Osteoblast (primary cell): ENCODE results near the gene PI4KA. TPM values are rescaled to one million over a fixed set of nuclear protein-coding genes. Genes with fewer than 3 reads are reported as not detected.

Experiments
- DNase-seq: peaks from one replicate; pipeline ENCODE4 v3.0.0; 2011; ENCODE audit warnings: low spot score, mixed read lengths; ENCODE audit not compliant: insufficient read length; ENCODE audit errors: missing footprints
- H2AFZ ChIP-seq: 2 replicates; pipeline ENCODE4 v1.6.0; 2011; ENCODE audit warnings: mild to moderate bottlenecking, low read length
- H3K27ac ChIP-seq: 2 replicates; pipeline ENCODE4 v1.5.1; 2011; ENCODE audit warnings: mild to moderate bottlenecking, low read depth, low read length, moderate library complexity
- H3K27me3 ChIP-seq: 2 replicates; pipeline ENCODE4 v1.6.0; 2012; ENCODE audit warnings: mild to moderate bottlenecking, control low read depth, inconsistent platforms, low read length, moderate library complexity; ENCODE audit not compliant: insufficient read depth
- H3K36me3 ChIP-seq: 2 replicates; pipeline ENCODE4 v1.5.1; 2011; ENCODE audit warnings: mild to moderate bottlenecking, low read length, control low read depth, moderate library complexity; ENCODE audit not compliant: insufficient read depth
- H3K4me1 ChIP-seq: 2 replicates; pipeline ENCODE4 v1.5.1; 2011; ENCODE audit warnings: mild to moderate bottlenecking, low read length, control low read depth, moderate library complexity; ENCODE audit not compliant: insufficient read depth
- H3K4me2 ChIP-seq: 2 replicates; pipeline ENCODE4 v1.6.0; 2011; ENCODE audit warnings: mild to moderate bottlenecking, low read length; ENCODE audit not compliant: insufficient read depth
- H3K4me3 ChIP-seq: fragments of 200-600 bp; sonication (generic); 3 replicates; pipeline ENCODE4 v1.5.1; 2012; ENCODE audit warnings: mild to moderate bottlenecking, low read length, inconsistent platforms; ENCODE audit not compliant: insufficient read depth
- H3K79me2 ChIP-seq: 2 replicates; pipeline ENCODE4 v1.6.0; 2012; ENCODE audit warnings: mild to moderate bottlenecking, low read length, control low read depth, inconsistent platforms; ENCODE audit not compliant: insufficient read depth
- H3K9me3 ChIP-seq: 2 replicates; pipeline ENCODE4 v1.5.1; 2011; ENCODE audit warnings: low read depth, low read length, control low read depth
- H4K20me1 ChIP-seq: 2 replicates; pipeline ENCODE4 v1.6.0; 2012; ENCODE audit warnings: mild to moderate bottlenecking, low read length, control low read depth; ENCODE audit not compliant: insufficient read depth
- CTCF ChIP-seq: IDR thresholded peaks from 2 replicates; pipeline ENCODE4 v1.5.1; 2011; ENCODE audit warnings: mild to moderate bottlenecking, low read depth, low read length, moderate library complexity; ENCODE audit errors: extremely low read depth
- total RNA-seq: library from RNA; depleted of rRNA; stranded (reverse); fragments of >200 nt; gene quantifications from 2 replicates; pipeline ENCODE4 v1.2.3, GENCODE V29; 2012

The PI4KA gene
- total RNA-seq, 1 donor = 61.9 TPM

- no peak overlapping the region for H2AFZ ChIP-seq
- no peak for TF ChIP-seq CTCF
- no peak for DNase-seq
- no peaks in the 10 kb centered on the region for H4K20me1 ChIP-seq
- peaks cover 5% of the 10 kb centered on the region for H3K4me1 ChIP-seq
- no peak overlapping the region for H3K4me3 ChIP-seq
- no peak overlapping the region for H3K27ac ChIP-seq
- no peak overlapping the region for H3K4me2 ChIP-seq
- H3K36me3 ChIP-seq = peaks cover 30% of the 10 kb centered on the region
- no peaks in the 10 kb centered on the region for H3K27me3 ChIP-seq
- H3K9me3 ChIP-seq = no peaks in the 10 kb centered on the region
- no peaks in the 10 kb centered on the region for H3K79me2 ChIP-seq
Observed at GRCh38 chr22:20729194-20729593, 129.4 kb downstream of the PI4KA start.

- peaks cover 5% of the 10 kb centered on the region for H3K4me1 ChIP-seq
- no peak overlapping the region for H3K4me2 ChIP-seq
- no peaks in the 10 kb centered on the region for H3K79me2 ChIP-seq
- no peaks in the 10 kb centered on the region for H3K9me3 ChIP-seq
- DNase-seq = peak; percentile 6
- no peak overlapping the region for H3K27ac ChIP-seq
- no peaks in the 10 kb centered on the region for H3K27me3 ChIP-seq
- no peak overlapping the region for H3K4me3 ChIP-seq
- H2AFZ ChIP-seq = no peak overlapping the region
- no peak for TF ChIP-seq CTCF
- H3K36me3 ChIP-seq = peaks cover 30% of the 10 kb centered on the region
- H4K20me1 ChIP-seq = no peaks in the 10 kb centered on the region
Observed at GRCh38 chr22:20728523-20729190, 130.0 kb downstream of the PI4KA start.

DNA sequence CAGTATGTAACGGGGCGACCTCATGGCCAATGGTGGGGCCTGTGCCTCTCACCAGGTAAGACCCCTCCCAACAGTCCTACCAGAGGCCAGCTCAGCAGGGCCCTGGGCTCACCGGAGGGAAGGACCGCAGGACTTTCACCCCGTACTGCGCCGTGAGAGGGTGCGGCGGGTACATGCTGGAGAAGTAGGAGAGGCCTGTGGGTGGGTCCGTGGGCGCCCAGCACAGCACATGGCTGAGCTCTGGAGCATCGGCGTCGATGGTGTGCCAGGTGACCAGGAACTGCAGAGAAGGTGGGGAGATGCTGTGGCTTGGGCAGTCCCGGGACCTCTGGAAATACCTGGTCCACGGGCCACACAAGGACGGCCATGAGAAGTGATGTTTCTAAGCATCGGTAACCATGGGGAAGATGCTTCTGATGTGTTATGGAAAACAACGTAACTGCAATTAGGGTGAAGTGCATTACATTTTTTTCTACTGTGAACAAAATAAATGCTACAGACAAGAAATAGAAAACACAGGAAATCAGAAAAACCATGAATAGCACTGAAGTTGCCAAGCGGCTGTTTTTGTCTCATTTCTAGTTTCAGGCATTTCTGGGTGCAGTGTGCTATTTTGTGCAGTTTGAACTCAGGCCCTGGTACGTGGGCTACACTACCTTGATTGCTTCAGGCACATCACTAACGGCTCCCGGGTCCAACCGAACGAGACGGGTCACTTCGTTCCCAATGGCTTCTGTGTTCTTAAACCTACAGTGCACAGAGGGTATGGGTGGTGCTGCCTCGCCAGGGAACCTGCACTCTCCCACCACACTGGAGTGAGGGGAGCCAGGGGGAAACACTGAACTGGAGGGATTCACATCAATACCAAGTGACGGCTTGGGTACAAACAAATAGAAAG lies 131.2 kb downstream of the PI4KA start:
- peaks cover 5% of the 10 kb centered on the region for H3K4me1 ChIP-seq
- no peaks in the 10 kb centered on the region for H3K79me2 ChIP-seq
- no peak overlapping the region for H3K4me2 ChIP-seq
- H3K27ac ChIP-seq = no peak overlapping the region
- TF ChIP-seq CTCF = no peak
- peaks cover 30% of the 10 kb centered on the region for H3K36me3 ChIP-seq
- no peak overlapping the region for H3K4me3 ChIP-seq
- H3K27me3 ChIP-seq = no peaks in the 10 kb centered on the region
- peak; percentile 81 for DNase-seq
- H2AFZ ChIP-seq = no peak overlapping the region
- no peaks in the 10 kb centered on the region for H4K20me1 ChIP-seq
- no peaks in the 10 kb centered on the region for H3K9me3 ChIP-seq

DNA sequence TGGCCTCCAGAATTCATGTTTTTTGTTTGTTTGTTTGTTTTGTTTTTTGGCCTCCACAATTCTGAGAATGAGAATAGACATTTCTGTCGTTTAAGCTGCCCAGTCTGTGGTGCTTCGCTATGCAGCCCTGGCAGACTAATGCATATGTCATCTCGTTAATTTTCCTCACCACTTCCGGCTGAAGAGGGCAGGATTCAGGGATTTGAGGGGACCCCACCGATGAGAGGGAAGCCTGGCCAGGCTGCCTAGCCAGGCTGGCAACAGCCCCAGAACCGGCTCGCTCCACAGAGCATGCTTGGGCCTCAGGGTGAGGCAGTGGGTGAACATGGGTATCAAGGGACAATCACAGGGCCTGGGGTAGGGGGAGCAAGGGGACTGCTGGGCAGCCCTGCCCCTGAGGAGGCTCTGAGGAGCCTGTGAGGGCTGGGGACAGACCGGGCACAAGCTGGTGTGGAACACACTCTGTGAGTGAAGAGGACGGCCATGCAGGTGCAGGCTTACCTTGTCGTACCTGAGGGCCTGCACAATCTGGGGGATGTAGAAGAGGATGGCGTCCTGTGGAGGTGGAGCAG lies 132.5 kb downstream of the PI4KA start:
- TF ChIP-seq CTCF = no peak
- no peak overlapping the region for H3K4me2 ChIP-seq
- H3K79me2 ChIP-seq = no peaks in the 10 kb centered on the region
- no peaks in the 10 kb centered on the region for H3K9me3 ChIP-seq
- H2AFZ ChIP-seq = no peak overlapping the region
- no peaks in the 10 kb centered on the region for H4K20me1 ChIP-seq
- H3K27me3 ChIP-seq = no peaks in the 10 kb centered on the region
- no peak overlapping the region for H3K4me3 ChIP-seq
- H3K36me3 ChIP-seq = peaks cover 30% of the 10 kb centered on the region
- DNase-seq = peak; percentile 58
- H3K4me1 ChIP-seq = peaks cover 5% of the 10 kb centered on the region
- H3K27ac ChIP-seq = no peak overlapping the region
